GM04503 (cell line): ENCODE results near the gene TMEM271.

Experiments used
- DNase-seq: peaks from one replicate; pipeline ENCODE4 v3.0.0-alpha.2; 2012; ENCODE audit warnings: low read depth

The TMEM271 gene

GRCh38 chr4:579543-580175, 3.6 kb upstream of the TMEM271 start:
- DNase-seq: no peak

GRCh38 chr4:578451-579443, 2.7 kb upstream of the TMEM271 start:
- no peak for DNase-seq

DNA sequence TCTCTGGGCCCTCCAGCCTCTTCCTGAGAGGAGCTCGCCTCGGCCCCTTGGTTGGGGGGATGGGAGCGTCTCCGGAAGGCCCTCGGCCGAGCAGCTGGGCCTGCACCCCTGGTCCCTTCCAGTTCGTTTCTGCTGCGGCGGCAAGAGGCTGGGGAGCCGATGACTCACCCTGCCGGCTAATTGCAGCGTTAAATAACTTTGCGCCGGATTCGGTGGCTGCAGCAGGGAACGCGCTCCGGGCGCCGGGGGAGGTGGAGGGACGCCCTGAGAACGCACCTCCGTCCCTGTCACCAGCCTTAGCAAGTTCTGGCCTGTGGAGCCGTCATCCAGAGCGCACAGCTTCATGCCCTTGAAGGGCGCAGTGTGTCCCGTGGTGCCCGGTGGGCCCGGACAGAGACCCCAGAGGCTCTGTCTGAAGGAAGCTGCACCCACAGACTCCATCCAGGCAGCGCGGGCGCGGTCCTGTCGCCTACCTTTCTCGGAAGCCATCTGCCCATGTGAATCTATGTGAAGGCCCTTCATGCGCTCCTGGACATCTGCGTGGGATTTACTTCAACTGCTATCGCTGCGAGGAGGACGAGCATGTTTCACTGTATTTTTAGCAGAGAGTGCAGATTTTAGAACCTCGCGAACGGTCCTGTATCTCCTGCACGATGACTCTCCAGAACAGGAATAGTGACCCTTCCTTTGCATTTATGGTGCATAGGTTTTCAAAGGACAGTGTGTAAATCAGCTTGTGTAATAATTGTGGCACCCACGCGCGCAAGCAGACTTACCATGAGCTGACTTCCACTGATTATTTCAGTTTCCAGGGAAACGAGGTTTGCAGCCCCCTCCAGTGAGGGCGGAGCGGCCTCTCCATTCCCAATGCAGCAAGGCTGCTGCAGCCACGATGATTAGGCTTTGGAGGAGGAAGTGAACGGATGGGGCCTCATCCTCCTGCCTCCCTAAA, 1.7 kb upstream of the TMEM271 start:
- no peak for DNase-seq

DNA sequence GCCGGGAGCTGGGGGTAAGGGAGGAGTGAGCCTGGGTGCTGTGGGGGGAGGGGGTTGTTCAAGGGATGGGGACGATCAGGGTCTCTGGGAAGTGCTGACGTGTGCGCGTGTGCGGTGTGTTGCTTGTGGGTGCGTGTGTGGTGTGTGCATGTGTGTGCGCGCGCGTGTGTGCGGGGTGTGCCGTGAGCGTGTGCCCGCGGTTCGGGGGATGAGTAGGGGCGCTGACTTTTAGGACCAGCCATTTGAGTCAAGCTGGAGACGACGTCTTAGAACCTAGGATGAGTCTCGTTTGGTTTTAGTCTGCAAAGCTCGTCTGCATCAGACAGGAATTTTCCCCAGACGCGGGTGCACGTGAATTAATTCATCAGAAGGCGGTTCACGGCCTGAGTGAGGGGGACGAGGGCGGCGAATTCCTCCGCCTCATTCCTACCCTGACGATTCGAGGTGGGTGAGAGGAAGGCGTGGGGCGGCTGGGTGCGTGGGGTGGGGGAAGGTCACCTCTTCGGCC, 950 bp upstream of the TMEM271 start:
- DNase-seq: no peak

GRCh38 chr4:575281-576141, 584 bp downstream of the TMEM271 start:
- DNase-seq: no peak

DNA sequence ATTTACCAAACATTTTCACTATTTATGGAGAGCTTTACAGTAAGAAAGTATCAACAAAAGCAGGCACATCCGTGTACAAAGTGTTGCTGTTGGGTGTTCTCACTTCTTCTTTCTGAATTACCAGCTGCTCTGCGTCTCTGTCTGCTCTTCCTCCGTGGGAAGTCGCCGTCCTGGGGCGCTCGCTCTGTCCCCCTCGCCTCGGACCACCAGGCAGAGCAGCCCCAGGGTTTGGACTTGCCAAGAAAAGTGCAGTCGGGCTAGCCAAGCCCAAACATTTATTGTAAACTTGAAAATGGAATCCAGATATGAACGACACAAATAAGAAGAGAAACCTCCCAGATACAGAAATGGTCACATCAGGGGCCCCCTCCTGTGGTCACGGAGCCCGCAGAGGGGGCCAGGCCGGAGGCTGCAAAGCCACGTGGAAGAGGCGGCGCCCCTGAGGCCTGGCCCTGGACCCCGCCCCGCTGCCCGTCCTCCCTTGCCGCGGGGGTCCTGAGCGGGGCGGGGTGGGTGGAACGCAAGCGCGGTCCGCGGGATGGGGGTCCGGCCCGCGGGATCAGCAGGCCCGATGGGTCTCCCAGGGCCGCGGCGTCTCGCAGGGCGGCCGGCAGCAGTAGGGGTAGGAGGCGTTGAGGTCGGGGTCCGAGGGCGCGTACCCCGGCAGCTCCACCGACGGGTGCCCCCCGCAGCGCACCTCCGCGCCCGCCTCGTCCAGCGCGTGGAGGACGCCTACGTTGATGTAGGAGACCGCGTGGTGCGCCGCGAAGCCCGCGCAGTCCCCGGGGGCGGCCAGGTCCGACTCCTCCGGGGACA, 1.5 kb downstream of the TMEM271 start:
- DNase-seq: no peak

GRCh38 chr4:573122-573892, 2.8 kb downstream of the TMEM271 start:
- no peak for DNase-seq

- DNase-seq: no peak
These were observed 3.5 kb downstream of the TMEM271 start for GRCh38 chr4:572594-572993.

GRCh38 chr4:571838-572572, 4.1 kb downstream of the TMEM271 start:
- DNase-seq: no peak

GRCh38 chr4:570754-571153, 5.3 kb downstream of the TMEM271 start:
- DNase-seq: no peak

GRCh38 chr4:569958-570667, 6.0 kb downstream of the TMEM271 start:
- DNase-seq: no peak

- no peak for DNase-seq
These were observed 7.1 kb downstream of the TMEM271 start for GRCh38 chr4:568962-569361.

DNA sequence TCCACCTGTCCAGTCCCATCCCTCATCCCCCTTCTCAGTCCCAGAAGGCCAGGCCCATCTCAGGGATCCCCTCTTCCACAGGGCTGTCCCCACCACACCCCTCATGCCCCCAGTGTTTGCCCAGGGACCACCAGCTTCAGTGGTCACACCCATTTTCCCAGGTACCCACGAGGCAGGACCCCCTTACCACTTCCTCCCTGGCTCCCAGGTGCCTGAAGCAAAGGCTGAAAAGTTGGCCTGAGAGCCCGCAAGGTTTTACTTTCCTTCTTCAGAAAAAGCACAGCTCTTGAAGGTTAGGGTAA, 7.8 kb downstream of the TMEM271 start:
- no peak for DNase-seq

DNA sequence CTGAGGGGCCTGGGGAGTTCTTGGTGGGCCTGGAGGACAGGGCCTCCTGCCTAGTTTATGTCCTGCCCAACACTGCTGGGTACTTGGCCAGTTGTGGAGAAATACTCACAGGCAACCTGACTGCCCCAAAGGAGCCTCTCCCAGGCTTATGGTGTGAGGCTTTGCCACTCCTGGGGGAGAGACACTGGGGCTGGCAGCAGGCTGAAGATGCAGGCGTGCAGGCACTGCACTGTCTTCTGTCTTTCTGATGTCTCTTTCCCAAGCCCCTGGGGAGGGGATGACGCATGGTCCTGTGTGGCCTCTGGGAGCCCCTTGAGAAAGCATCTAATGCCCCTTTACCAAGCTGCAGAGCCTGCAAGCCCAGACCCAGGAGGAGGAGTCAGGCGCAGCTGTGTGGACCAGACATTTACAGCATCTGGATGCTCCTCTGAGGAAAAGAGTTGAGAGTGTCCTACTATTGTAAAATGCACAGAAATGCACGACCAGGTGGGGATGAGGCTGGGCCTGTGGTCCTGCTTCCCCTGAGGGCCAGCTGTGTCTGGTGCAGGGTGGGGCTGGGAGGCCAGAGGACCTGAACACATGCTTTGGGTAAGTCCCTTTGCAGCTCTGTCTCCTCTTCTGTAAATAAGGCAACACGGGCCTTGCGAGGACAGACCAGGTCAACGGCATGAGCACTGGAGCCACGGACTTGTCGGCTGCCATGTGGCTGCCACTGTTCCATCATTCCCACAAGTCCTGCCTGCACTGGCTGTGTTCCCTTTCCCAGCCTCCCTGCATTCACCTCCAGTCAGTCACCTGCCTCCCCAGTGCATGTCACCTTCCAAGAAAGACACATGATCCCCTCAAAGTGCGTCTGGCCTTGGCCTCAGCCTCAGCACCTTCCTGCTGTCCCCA, 8.4 kb downstream of the TMEM271 start:
- no peak for DNase-seq

DNA sequence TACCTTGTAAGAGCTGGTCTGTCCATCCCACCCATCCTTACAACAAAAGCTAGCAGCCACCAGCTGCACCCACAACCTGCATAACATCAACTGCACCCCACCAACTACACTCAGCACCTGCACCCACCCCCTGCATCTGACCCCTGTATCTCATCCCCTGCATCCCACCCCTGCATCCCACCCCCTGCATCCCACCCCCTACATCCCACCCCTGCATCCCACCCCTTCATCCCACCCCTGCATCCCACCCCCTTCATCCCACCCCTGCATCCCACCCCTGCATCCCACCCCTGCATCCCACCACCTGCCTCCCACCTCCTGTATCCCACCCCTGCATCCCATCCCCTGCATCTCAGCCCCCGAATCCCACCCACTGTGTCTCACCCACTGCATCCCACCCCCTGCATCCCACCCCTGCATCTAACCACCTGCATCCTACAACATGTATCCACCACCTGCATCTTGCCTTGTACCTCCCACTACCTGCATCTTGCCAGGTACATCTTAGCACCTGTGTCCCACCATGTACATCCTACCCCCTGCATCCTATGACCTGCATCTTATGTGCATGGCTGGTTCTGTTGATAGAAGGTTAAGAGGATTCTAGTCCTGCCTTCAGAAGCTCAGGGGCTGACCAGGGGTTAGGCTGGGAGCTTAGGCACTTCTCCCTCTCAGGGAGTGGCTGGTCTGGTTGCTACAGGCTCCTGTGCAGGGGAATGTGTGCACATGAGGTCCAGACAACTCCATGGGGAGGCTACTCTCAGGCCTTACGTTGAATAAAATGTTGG, 9.4 kb downstream of the TMEM271 start:
- DNase-seq: no peak

DNA sequence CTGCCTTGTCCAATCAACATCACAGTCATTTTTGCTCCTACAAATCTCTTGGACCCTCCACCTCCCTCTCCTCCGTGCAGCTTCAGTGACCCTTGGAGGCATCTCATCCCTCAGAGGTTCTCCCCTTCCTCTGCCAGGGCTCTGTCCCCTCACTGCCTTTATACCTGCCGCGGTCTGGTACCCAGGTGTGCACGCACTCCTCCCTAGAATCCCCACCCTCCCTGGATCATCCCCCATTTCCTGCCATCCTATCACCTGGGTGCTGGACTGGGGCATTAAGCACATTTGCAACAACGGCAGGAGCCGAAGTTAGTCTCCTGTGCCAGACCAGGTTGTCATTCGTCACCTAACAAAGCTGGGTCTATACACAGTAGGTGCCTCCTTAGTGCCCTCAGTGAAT, 10.1 kb downstream of the TMEM271 start:
- no peak for DNase-seq
